GM12891 (cell line): ENCODE data around the gene TMEM121B.

Experiments
- PAX5 ChIP-seq: IDR thresholded peaks from 2 replicates; pipeline ENCODE4 v1.6.1; 2011; ENCODE audit warnings: low read length, moderate library complexity, mild to moderate bottlenecking; ENCODE audit not compliant: insufficient read depth, severe bottlenecking
- POLR2A ChIP-seq: IDR thresholded peaks from 2 replicates; pipeline ENCODE4 v1.6.1; 2011; ENCODE audit warnings: low read depth, low read length, control low read depth
- POLR2AphosphoS5 ChIP-seq: IDR thresholded peaks from 2 replicates; pipeline ENCODE4 v1.6.1; 2011; ENCODE audit warnings: low read depth, low read length, control low read depth
- TAF1 ChIP-seq: IDR thresholded peaks from 2 replicates; pipeline ENCODE4 v1.6.1; 2011; ENCODE audit warnings: low read depth, low read length, control low read depth

DNA sequence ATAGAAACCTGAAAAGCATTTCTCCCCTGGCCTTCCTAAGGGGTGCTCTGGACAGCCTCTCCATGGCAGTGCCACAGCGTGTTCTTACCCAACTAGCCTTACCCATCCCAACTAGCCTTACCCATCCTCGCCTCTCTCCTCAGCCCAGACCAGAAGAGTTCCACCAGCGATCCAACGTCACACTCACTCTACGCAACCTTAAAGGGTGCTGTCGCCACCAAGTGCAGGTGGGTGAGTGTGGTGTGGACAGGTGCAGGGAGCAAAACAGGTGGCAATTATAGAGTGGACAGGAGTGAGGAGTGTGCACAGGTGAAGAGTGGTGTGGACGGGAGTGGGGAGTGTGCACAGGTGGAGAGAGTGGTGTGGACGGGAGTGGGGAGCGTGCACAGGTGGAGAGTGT is 17.8 kb downstream of the TMEM121B start:
- TF ChIP-seq POLR2A (no peak), POLR2AphosphoS5 (no peak), PAX5 (no peak), TAF1 (no peak)
